T-helper 2 cell treated with Interferon-gamma antibody and Interleukin-4, amounts not matched to agents 5 μg/mL and 100 μg/mL, for 36 hours (primary cell): ENCODE results near the gene ECE1.
A peak's percentile ranks its signal among the peaks of the same experiment; 100 is the strongest.
"Not testable (repeated sequence)": the region's sequence is repeated elsewhere in the genome, so short reads cannot be mapped to it uniquely, and the experiment has no call there.

Source experiments
- DNase-seq: peaks from one replicate; pipeline ENCODE4 v3.0.0; 2021; ENCODE audit warnings: low spot score
- H3K27ac Mint-ChIP-seq: one replicate; pipeline ENCODE4 v1.8.0; 2021; ENCODE audit warnings: mild to moderate bottlenecking, mixed read lengths
- H3K27me3 Mint-ChIP-seq: one replicate; pipeline ENCODE4 v1.8.0; 2021; ENCODE audit warnings: low read depth, mixed read lengths
- H3K36me3 Mint-ChIP-seq: one replicate; pipeline ENCODE4 v1.8.0; 2021; ENCODE audit warnings: low read depth, mixed read lengths
- H3K4me1 Mint-ChIP-seq: one replicate; pipeline ENCODE4 v1.8.0; 2021; ENCODE audit warnings: low read depth, mixed read lengths
- H3K4me3 Mint-ChIP-seq: one replicate; pipeline ENCODE4 v1.8.0; 2022; ENCODE audit warnings: mild to moderate bottlenecking, moderate library complexity, mixed read lengths
- H3K9me3 Mint-ChIP-seq: one replicate; pipeline ENCODE4 v1.8.0; 2021; ENCODE audit warnings: mixed read lengths

The ECE1 gene

GRCh38 chr1:21283524-21283923 lies 6.7 kb downstream of the ECE1 start:
- no peak for DNase-seq

GRCh38 chr1:21282020-21282419 lies 8.2 kb downstream of the ECE1 start:
- H3K9me3 Mint-ChIP-seq, H3K4me3 Mint-ChIP-seq, H3K27me3 Mint-ChIP-seq, DNase-seq, H3K27ac Mint-ChIP-seq: not testable (repeated sequence)
- peaks cover 35% of the 10 kb centered on the region for H3K4me1 Mint-ChIP-seq
- H3K36me3 Mint-ChIP-seq = peaks cover 17% of the 10 kb centered on the region

More at GRCh38 chr1:21283524-21283923, 6.7 kb downstream of the ECE1 start:
- H3K27ac Mint-ChIP-seq = no peak overlapping the region
- H3K27me3 Mint-ChIP-seq = no peaks in the 10 kb centered on the region
- H3K36me3 Mint-ChIP-seq = peaks cover 17% of the 10 kb centered on the region
- no peaks in the 10 kb centered on the region for H3K9me3 Mint-ChIP-seq
- no peak overlapping the region for H3K4me3 Mint-ChIP-seq
- peaks cover 38% of the 10 kb centered on the region for H3K4me1 Mint-ChIP-seq

GRCh38 chr1:21280482-21280881 lies 9.8 kb downstream of the ECE1 start:
- no peak for DNase-seq
- no peaks in the 10 kb centered on the region for H3K27me3 Mint-ChIP-seq
- H3K9me3 Mint-ChIP-seq = no peaks in the 10 kb centered on the region
- peaks cover 15% of the 10 kb centered on the region for H3K36me3 Mint-ChIP-seq
- peak overlapping the region; percentile 94 for H3K27ac Mint-ChIP-seq
- H3K4me1 Mint-ChIP-seq = peaks cover 37% of the 10 kb centered on the region
- peak overlapping the region; percentile 69 for H3K4me3 Mint-ChIP-seq

- no peak for DNase-seq
- Mint-ChIP-seq H3K27me3 (no peaks in the 10 kb centered on the region), H3K4me3 (peak overlapping the region; percentile 69), H3K9me3 (no peaks in the 10 kb centered on the region), H3K27ac (peak overlapping the region; percentile 94), H3K4me1 (peaks cover 37% of the 10 kb centered on the region), H3K36me3 (peaks cover 15% of the 10 kb centered on the region)
Observed at GRCh38 chr1:21280011-21280471, 10.2 kb downstream of the ECE1 start.

GRCh38 chr1:21278860-21279845 lies 11.1 kb downstream of the ECE1 start:
- DNase-seq = no peak
- H3K4me3 Mint-ChIP-seq = peak overlapping the region; percentile 69
- H3K4me1 Mint-ChIP-seq = peaks cover 42% of the 10 kb centered on the region
- peaks cover 12% of the 10 kb centered on the region for H3K36me3 Mint-ChIP-seq
- no peaks in the 10 kb centered on the region for H3K27me3 Mint-ChIP-seq
- no peaks in the 10 kb centered on the region for H3K9me3 Mint-ChIP-seq
- H3K27ac Mint-ChIP-seq = peak overlapping the region; percentile 94

- Mint-ChIP-seq H3K27ac (peak overlapping the region; percentile 72), H3K4me3 (no peak overlapping the region), H3K36me3 (peaks cover 10% of the 10 kb centered on the region), H3K27me3 (no peaks in the 10 kb centered on the region), H3K4me1 (peaks cover 40% of the 10 kb centered on the region), H3K9me3 (no peaks in the 10 kb centered on the region)
- no peak for DNase-seq
Observed at GRCh38 chr1:21278208-21278859, 11.9 kb downstream of the ECE1 start.

GRCh38 chr1:21277180-21277579 lies 13.1 kb downstream of the ECE1 start:
- Mint-ChIP-seq H3K27ac (no peak overlapping the region), H3K36me3 (peaks cover 13% of the 10 kb centered on the region), H3K4me3 (no peak overlapping the region), H3K4me1 (peaks cover 37% of the 10 kb centered on the region), H3K9me3 (no peaks in the 10 kb centered on the region), H3K27me3 (no peaks in the 10 kb centered on the region)
- no peak for DNase-seq

GRCh38 chr1:21272540-21272939 lies 17.7 kb downstream of the ECE1 start:
- peaks cover 24% of the 10 kb centered on the region for H3K36me3 Mint-ChIP-seq
- H3K27ac Mint-ChIP-seq = no peak overlapping the region
- peaks cover 15% of the 10 kb centered on the region for H3K4me1 Mint-ChIP-seq
- H3K9me3 Mint-ChIP-seq = no peaks in the 10 kb centered on the region
- no peak for DNase-seq
- no peaks in the 10 kb centered on the region for H3K27me3 Mint-ChIP-seq
- no peak overlapping the region for H3K4me3 Mint-ChIP-seq

- Mint-ChIP-seq H3K4me3 (no peak overlapping the region), H3K27ac (no peak overlapping the region), H3K36me3 (peaks cover 28% of the 10 kb centered on the region), H3K9me3 (no peaks in the 10 kb centered on the region), H3K4me1 (peaks cover 15% of the 10 kb centered on the region), H3K27me3 (no peaks in the 10 kb centered on the region)
- DNase-seq = no peak
Observed at GRCh38 chr1:21271550-21271949, 18.7 kb downstream of the ECE1 start.

GRCh38 chr1:21270086-21270689 lies 20.1 kb downstream of the ECE1 start:
- Mint-ChIP-seq H3K36me3 (peaks cover 28% of the 10 kb centered on the region), H3K4me3 (no peak overlapping the region), H3K4me1 (peaks cover 13% of the 10 kb centered on the region), H3K9me3 (no peaks in the 10 kb centered on the region), H3K27me3 (no peaks in the 10 kb centered on the region), H3K27ac (no peak overlapping the region)
- DNase-seq = peak; percentile 63

GRCh38 chr1:21269461-21270085 lies 20.7 kb downstream of the ECE1 start:
- Mint-ChIP-seq H3K4me1 (peaks cover 8% of the 10 kb centered on the region), H3K4me3 (no peak overlapping the region), H3K27ac (no peak overlapping the region), H3K9me3 (no peaks in the 10 kb centered on the region), H3K36me3 (peaks cover 27% of the 10 kb centered on the region), H3K27me3 (no peaks in the 10 kb centered on the region)
- no peak for DNase-seq

GRCh38 chr1:21268281-21269239 lies 21.7 kb downstream of the ECE1 start:
- H3K36me3 Mint-ChIP-seq = peaks cover 27% of the 10 kb centered on the region

More at GRCh38 chr1:21268281-21269239, 21.7 kb downstream of the ECE1 start:
- no peak for DNase-seq
- H3K27ac Mint-ChIP-seq = no peak overlapping the region
- no peaks in the 10 kb centered on the region for H3K9me3 Mint-ChIP-seq
- no peak overlapping the region for H3K4me3 Mint-ChIP-seq
- H3K4me1 Mint-ChIP-seq = peaks cover 6% of the 10 kb centered on the region
- no peaks in the 10 kb centered on the region for H3K27me3 Mint-ChIP-seq
